ENCODE data around the gene VWA7. TPM values are rescaled to one million over a fixed set of nuclear protein-coding genes. Genes with fewer than 3 reads are reported as not detected.
"Not testable (repeated sequence)": the region's sequence is repeated elsewhere in the genome, so short reads cannot be mapped to it uniquely, and the experiment has no call there.

VWA7 gene
- total and polyA plus RNA-seq, 4 donors: 2.2 to 14.2 (median 5.7) TPM

- Histone ChIP-seq H3K27me3 (ENCODE audit: control insufficient read depth in 3 of 3, insufficient read depth in 3 of 3, low read length in 2 of 3) (no peaks in the 10 kb centered on the region), H3K27ac (ENCODE audit: low read depth in 1 of 2, low read length in 1 of 2) (peak overlapping the region; percentile 92 to 98), H3K9ac (ENCODE audit: insufficient read depth in 1 of 2, low read length in 2 of 2) (peak overlapping the region; percentile 60 to 94), H3K36me3 (ENCODE audit: control insufficient read depth in 4 of 4, insufficient read depth in 4 of 4, low read length in 4 of 4) (no peaks in the 10 kb centered on the region), H3K9me3 (ENCODE audit: control insufficient read depth in 4 of 4, insufficient read depth in 3 of 4, low read length in 3 of 4) (no peaks in the 10 kb centered on the region), H3K4me3 (peak overlapping the region; percentile 12), H3K4me1 (ENCODE audit: control insufficient read depth in 5 of 5, insufficient read depth in 5 of 5, low read length in 5 of 5) (peaks cover 6 to 34% (median 9%) of the 10 kb centered on the region in 5 donors)
- 1 to 4% methylated on average over 22 to 25 of the region's 25 CpGs for WGBS, 2 donors
- peak; percentile 78 to 81 (median 81) for DNase-seq
- no peak for TF ChIP-seq CTCF (IDR thresholded peaks at IDR 0.05; ENCODE audit: control extremely low read depth, extremely low read depth)
- peak; percentile 60 for ATAC-seq (ENCODE audit: insufficient read depth, low FRiP score)
These were observed 45.1 kb upstream of the VWA7 start for GRCh38 chr6:31822036-31822821.

- H3K9ac ChIP-seq (ENCODE audit: insufficient read depth in 1 of 2, low read length in 2 of 2): peak overlapping the region; percentile 40 to 65
- WGBS, 2 donors: 4% methylated on average over 39 of the region's 39 CpGs
- ATAC-seq (ENCODE audit: insufficient read depth, low FRiP score): peak; percentile 66
- peaks cover 6 to 29% (median 9%) of the 10 kb centered on the region in 5 donors for H3K4me1 ChIP-seq (ENCODE audit: control insufficient read depth in 5 of 5, insufficient read depth in 5 of 5, low read length in 5 of 5)
- TF ChIP-seq CTCF (IDR thresholded peaks at IDR 0.05; ENCODE audit: control extremely low read depth, extremely low read depth): no peak
- no peaks in the 10 kb centered on the region for H3K36me3 ChIP-seq (ENCODE audit: control insufficient read depth in 4 of 4, insufficient read depth in 4 of 4, low read length in 4 of 4)
- H3K27ac ChIP-seq (ENCODE audit: low read depth in 1 of 2, low read length in 1 of 2): peak overlapping the region; percentile 67 to 88
- H3K4me3 ChIP-seq: peak overlapping the region; percentile 0
- H3K9me3 ChIP-seq (ENCODE audit: control insufficient read depth in 4 of 4, insufficient read depth in 3 of 4, low read length in 3 of 4): no peaks in the 10 kb centered on the region
- DNase-seq: peak; percentile 59 to 78 (median 75)
- no peaks in the 10 kb centered on the region for H3K27me3 ChIP-seq (ENCODE audit: control insufficient read depth in 3 of 3, insufficient read depth in 3 of 3, low read length in 2 of 3)
These were observed 44.3 kb upstream of the VWA7 start for GRCh38 chr6:31821301-31822035.

- not testable (repeated sequence) for H3K4me3 ChIP-seq; H3K9ac ChIP-seq (ENCODE audit: insufficient read depth in 1 of 2, low read length in 2 of 2); DNase-seq; H3K9me3 ChIP-seq (ENCODE audit: control insufficient read depth in 4 of 4, insufficient read depth in 3 of 4, low read length in 3 of 4); ATAC-seq (ENCODE audit: insufficient read depth, low FRiP score); H3K27me3 ChIP-seq (ENCODE audit: control insufficient read depth in 3 of 3, insufficient read depth in 3 of 3, low read length in 2 of 3); H3K36me3 ChIP-seq (ENCODE audit: control insufficient read depth in 4 of 4, insufficient read depth in 4 of 4, low read length in 4 of 4)
- WGBS, 2 donors: 92 to 95% methylated on average over 9 to 10 of the region's 10 CpGs
- Histone ChIP-seq H3K27ac (ENCODE audit: low read depth in 1 of 2, low read length in 1 of 2) (peak overlapping the region in 1 of 2 donors; percentile 67), H3K4me1 (ENCODE audit: control insufficient read depth in 5 of 5, insufficient read depth in 5 of 5, low read length in 5 of 5) (peaks cover under 1 to 18% (median 6%) of the 10 kb centered on the region in 5 donors)
These were observed 43.3 kb upstream of the VWA7 start for GRCh38 chr6:31820399-31820798.

- no peak for ATAC-seq (ENCODE audit: insufficient read depth, low FRiP score)
These were observed 42.8 kb upstream of the VWA7 start for GRCh38 chr6:31819871-31820299.

GRCh38 chr6:31817929-31818511 lies 40.9 kb upstream of the VWA7 start:
- peak overlapping the region; percentile 55 to 91 for H3K27ac ChIP-seq (ENCODE audit: low read depth in 1 of 2, low read length in 1 of 2)

More at GRCh38 chr6:31819871-31820299, 42.8 kb upstream of the VWA7 start:
- no peaks in the 10 kb centered on the region for H3K36me3 ChIP-seq (ENCODE audit: control insufficient read depth in 4 of 4, insufficient read depth in 4 of 4, low read length in 4 of 4)
- H3K4me3 ChIP-seq: no peak overlapping the region
- peaks cover 0 to 18% (median 6%) of the 10 kb centered on the region in 5 donors for H3K4me1 ChIP-seq (ENCODE audit: control insufficient read depth in 5 of 5, insufficient read depth in 5 of 5, low read length in 5 of 5)
- peak overlapping the region; percentile 56 to 61 for H3K27ac ChIP-seq (ENCODE audit: low read depth in 1 of 2, low read length in 1 of 2)
- no peak overlapping the region for H3K9ac ChIP-seq (ENCODE audit: insufficient read depth in 1 of 2, low read length in 2 of 2)
- H3K9me3 ChIP-seq (ENCODE audit: control insufficient read depth in 4 of 4, insufficient read depth in 3 of 4, low read length in 3 of 4): no peaks in the 10 kb centered on the region
- no peak for DNase-seq
- no peak for TF ChIP-seq CTCF (IDR thresholded peaks at IDR 0.05; ENCODE audit: control extremely low read depth, extremely low read depth)
- no peaks in the 10 kb centered on the region for H3K27me3 ChIP-seq (ENCODE audit: control insufficient read depth in 3 of 3, insufficient read depth in 3 of 3, low read length in 2 of 3)

More at GRCh38 chr6:31817929-31818511, 40.9 kb upstream of the VWA7 start:
- WGBS, 2 donors: 40 to 43% methylated on average over 8 of the region's 8 CpGs
- not testable (repeated sequence) for H3K9me3 ChIP-seq (ENCODE audit: control insufficient read depth in 4 of 4, insufficient read depth in 3 of 4, low read length in 3 of 4); H3K27me3 ChIP-seq (ENCODE audit: control insufficient read depth in 3 of 3, insufficient read depth in 3 of 3, low read length in 2 of 3); ATAC-seq (ENCODE audit: insufficient read depth, low FRiP score); DNase-seq; H3K36me3 ChIP-seq (ENCODE audit: control insufficient read depth in 4 of 4, insufficient read depth in 4 of 4, low read length in 4 of 4); H3K4me3 ChIP-seq
- Histone ChIP-seq H3K9ac (ENCODE audit: insufficient read depth in 1 of 2, low read length in 2 of 2) (peak overlapping the region in 1 of 2 donors; percentile 68), H3K4me1 (ENCODE audit: control insufficient read depth in 5 of 5, insufficient read depth in 5 of 5, low read length in 5 of 5) (peaks cover 2 to 24% (median 9%) of the 10 kb centered on the region in 5 donors)

Data from lung (tissue), 12 donors.